UCSD-AML1 (cell line): Measurements from ENCODE around the gene ENTREP1.
"Not testable (repeated sequence)": the region's sequence is repeated elsewhere in the genome, so short reads cannot be mapped to it uniquely, and the experiment has no call there.

ENCODE experiments used
- DNase-seq: peaks from one replicate; lab custom pipeline; 2025; ENCODE audit not compliant: unreplicated experiment; lab: John Stamatoyannopoulos, UW

Gene ENTREP1

DNA sequence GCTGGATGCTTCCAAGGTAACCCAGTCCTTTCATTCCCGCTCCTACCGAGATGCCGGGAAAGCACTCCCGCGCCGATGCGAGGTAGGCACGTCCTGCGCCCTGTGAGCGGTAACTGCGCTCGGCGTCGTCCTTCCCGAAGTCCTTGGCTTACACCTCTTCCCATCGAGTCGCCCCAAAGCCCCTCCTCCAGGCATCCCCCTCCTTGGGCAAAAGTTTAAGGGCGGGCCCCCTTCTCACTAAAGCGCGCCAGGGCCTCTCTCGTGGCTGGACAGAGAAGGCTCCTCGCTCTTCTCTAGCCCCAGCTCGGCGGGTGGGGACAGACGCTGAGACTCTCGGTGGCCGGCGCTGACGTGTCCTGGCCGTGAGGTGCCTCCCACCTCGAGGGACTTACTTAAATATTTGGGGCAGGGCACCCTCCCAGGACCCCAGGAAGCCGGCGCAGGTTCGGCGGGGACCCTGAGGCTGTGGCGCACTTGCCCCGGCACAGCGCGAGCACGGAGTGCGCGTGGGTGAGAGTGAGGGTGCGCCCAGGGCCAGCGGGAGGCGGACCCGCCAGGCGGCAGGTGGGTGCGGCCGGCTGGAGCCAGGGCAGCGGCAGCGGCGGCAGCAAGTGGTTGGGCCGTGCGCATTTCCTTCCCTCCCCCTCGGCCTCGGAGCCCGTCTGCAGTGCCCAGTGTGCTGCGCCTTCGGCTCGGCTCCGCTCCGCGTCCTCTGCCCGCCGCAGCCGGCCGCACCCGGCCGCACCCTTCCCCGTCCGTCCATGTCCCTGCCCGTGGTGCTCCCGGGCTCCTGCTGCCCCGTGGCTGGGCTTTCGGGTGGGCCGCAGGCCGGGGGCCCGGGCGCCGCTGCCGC lies at the start of gene ENTREP1:
Gene ENTREP1, plus strand, starts transcription at position 667 of the 853 bp plus-strand sequence. Its CDS starts 95 bp downstream, at position 762.
- DNase-seq = peak; percentile 22

DNA sequence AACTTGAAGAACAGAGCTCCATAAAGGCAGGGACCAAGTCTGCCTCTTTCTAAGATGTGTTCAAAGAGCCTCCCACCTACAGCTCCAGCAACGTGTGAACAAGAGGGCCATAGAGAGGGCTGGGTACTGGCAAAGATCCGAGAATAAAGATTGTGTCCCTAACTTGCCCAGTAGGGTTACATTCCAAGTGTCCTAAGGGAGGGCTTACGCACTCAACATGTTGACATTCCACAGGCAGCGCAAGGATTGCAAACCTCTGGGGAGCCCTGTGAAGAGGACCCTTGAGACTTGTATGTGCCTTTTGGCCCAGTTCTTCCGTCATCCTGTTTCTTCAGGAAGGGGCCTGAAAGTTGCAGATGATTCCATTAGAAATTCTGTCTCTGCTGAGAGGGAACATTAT lies 48.2 kb upstream of the ENTREP1 start:
- DNase-seq = no peak

DNA sequence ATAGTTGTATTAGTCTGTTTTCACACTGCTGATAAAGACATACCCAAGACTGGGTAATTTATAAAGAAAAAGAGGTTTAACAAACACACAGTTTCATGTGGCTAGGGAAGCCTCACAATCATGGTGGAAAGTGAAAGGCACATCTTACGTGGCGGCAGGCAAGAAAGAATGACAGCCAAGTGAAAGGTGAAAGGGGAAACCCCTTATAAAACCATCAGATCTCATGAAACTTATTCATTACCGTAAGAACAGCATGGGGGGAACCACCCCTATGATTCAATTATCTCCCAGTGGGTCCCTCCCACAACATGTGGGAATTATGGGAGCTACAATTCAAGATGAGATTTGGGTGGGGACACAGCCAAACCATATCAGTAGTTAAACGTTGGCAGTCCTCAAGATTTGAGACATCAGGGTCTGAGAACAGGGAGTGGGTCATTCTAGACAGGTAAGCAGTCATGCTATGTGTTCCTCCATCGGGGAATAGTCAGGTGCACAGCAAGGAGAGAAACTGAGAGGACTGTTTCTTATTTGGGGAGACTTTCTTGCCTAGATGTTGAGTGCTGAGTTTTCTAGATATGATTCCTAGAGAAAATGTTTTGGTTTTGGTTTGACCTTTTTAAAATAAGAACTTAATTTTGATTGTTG lies 45.8 kb upstream of the ENTREP1 start:
- no peak for DNase-seq

DNA sequence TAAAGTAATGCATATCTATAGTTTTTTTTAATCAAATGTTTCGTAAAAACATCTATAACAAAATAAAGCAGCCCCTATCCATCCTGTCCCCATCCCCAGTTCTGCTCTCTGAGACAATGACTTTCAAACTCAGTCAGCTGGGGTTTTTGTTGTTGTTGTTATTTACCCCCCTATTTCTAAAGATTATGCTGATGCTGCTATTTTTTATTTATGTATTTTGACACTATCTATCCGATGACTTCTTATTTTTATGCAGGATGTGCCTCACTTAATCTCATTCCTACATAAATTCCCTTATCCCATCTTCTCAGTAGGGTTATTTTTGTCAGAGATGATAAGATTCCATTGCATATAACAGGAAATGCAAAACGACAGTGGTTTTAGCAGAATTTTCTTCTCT lies 45.3 kb upstream of the ENTREP1 start:
- DNase-seq = no peak

DNA sequence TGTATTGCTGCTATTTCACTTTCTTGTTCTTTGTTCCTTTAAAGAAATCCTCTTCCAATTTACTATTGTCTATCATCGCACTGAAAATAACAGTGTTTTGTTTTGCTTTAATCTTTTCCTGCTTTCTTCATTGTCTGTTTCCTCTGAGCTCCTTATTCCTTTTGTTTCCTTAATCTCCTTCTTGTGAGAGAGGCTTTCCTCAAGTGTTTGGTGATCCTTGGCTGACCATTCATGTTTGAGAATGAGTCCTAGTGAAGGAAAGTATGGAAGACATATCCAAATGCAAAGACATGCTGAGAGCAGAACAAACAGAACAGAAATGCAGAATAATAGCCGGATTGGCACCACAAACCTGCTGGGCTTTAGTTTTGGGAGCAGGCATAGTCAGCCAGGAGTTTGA lies 42.0 kb upstream of the ENTREP1 start:
- no peak for DNase-seq

DNA sequence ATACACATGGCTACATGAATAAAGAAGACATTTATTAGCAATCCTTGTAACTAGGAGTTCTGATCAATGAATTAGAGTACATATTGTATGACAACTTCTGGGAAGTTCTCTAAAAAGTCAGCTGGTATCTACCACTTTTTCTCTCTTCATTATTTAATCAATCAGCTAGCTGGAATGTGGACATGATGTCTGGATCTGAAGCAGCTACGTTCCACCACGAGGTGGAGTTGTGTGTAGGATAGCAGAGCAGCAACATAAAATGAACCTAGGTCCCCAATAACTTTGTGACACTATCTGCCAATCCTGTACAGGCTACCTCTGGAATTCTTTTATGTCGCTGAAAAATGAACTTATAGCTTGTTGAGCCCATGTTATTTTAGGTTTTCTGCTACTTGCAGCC lies 32.9 kb upstream of the ENTREP1 start:
- DNase-seq = no peak

DNA sequence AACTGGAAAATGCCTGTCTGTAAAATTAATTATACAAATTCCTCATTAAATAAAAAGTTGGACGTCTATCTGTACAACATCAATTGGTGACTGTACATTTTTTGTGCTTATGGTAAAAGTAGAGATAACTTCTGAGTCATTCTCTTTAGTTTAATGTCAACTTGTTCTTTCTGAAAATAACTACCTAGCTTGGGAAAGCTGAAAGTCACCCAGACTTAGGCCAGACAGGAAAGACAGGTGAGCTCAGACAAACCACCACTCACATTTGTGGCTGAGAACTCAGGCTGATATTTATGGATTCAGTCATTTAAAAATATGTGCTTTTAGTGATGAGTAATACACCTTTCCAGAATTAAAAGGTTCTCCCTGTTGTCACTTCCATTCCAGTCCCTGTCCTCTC lies 31.9 kb upstream of the ENTREP1 start:
- DNase-seq = no peak

- DNase-seq = no peak
These were observed 29.0 kb upstream of the ENTREP1 start for GRCh38 chr9:69295872-69296552.

GRCh38 chr9:69297300-69297980 lies 27.6 kb upstream of the ENTREP1 start:
- DNase-seq = no peak

GRCh38 chr9:69299315-69299714 lies 25.7 kb upstream of the ENTREP1 start:
- DNase-seq = no peak

DNA sequence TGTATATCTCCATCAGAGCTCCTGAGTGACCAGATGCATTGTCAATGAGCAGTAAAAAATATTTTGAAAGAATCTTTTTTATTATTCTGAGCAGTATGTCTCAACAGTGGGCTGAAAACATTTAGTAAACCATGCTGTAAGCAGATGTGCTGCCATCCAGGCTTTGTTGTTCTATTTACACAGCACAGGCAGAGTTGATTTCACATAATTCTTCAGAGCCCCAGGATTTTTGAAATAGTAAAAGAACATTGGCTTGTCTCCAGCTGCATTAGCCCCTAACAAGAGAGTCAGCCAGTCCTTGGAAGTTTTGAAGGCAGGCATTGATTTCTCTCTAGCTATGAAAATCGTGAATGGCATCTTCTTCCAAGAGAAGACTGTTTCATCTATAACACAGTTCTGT lies 25.2 kb upstream of the ENTREP1 start:
- no peak for DNase-seq

DNA sequence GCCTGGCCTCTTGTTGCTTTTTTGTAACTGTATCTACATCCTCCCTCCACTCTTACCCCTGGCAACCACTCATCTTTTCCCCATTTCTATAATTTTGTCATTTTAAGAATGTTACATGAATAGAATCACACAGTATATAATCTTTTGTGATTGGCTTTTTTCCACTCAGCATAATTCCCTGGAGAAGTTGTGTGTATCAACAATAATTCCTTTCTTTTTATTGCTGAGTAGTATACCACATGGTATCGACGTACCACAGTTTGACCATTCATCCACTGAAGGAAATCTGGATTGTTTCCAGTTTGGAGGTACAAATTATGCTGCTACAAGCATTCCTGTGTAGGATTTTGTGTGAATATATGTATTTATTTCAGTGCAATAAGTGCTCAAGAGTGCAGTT lies 21.7 kb upstream of the ENTREP1 start:
- DNase-seq = no peak

GRCh38 chr9:69306895-69307445 lies 18.0 kb upstream of the ENTREP1 start:
- not testable (repeated sequence) for DNase-seq

- DNase-seq = no peak
These were observed 17.4 kb upstream of the ENTREP1 start for GRCh38 chr9:69307446-69308205.

DNA sequence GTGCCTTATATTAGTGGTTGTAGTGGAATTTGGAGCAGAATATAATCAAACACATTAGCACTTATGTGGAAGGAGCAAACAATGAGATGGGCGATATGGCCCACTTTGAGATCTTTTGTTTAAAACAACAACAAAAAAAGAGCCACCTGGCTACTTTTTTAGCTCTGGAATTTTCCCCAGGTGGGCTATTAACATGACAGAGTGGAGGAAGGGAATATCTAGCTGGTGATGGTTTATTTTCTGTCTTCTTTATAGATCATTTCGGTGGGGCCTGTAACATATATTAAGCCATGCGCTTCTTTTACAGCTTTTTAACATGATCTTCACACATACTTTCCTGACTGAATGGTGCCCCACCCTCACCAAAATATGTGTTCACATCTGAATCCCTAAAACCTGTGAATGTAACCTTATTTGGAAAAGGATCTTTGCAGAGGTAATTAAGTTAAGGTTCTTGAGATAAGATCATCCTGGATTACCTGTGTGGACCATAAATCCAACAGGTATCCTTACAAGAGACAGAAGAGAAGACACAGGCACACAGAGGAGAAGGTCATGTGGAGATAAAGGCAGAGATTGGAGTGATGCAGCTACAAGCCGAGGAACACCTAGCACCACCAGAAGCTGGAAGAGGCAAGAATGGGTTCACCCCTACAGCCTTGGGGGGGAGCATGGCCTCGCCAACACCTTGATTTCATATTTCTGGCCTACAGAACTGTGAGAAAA lies 16.6 kb upstream of the ENTREP1 start:
- DNase-seq = no peak

- no peak for DNase-seq
These were observed 11.8 kb upstream of the ENTREP1 start for GRCh38 chr9:69313175-69313574.

- no peak for DNase-seq
These were observed 10.5 kb upstream of the ENTREP1 start for GRCh38 chr9:69314547-69314946.

- DNase-seq = no peak
These were observed 7.9 kb upstream of the ENTREP1 start for GRCh38 chr9:69317081-69317480.

DNA sequence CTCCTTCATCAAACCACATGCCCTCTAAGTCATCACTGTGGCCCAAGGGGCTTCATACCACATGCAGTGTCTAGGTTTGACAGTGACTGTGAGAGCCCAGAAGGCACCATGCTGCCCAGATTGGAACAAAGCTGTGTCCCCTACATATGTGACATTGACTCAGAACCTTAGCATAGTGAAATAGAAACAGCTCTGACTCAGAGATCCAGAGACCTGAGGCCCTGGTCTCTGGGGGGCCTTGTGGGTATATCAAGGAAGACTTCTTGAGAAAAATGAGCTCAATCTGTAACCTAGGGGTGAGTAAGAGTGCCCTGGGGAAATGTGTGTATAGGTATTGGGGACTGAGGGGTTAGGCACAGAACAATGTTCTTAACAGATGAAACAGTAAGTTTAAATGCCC lies 7.1 kb upstream of the ENTREP1 start:
- no peak for DNase-seq
